Adrenal gland (tissue), 12 donors: ENCODE results near the gene FMN1. TPM values are rescaled to one million over a fixed set of nuclear protein-coding genes. Genes with fewer than 3 reads are reported as not detected.

Experiments
- DNase-seq, 7 donors: peaks; one replicate each; pipeline ENCODE4 v3.0.0-alpha.2; 2019 to 2020
- H3K27ac ChIP-seq, 5 donors: fragments of 200-600 bp; sonication (generic) in 4 of 5; 1 replicate in 3 of 5; 2 replicates in 2 of 5; pipeline versions ENCODE4 v1.5.1 to v1.8.0; 2016 to 2020; ENCODE audit warnings: mild to moderate bottlenecking in 1 of 5
- H3K27me3 ChIP-seq: fragments of 200-600 bp; 2 replicates; pipeline ENCODE4 v1.8.0; 2021
- H3K36me3 ChIP-seq, 2 donors: fragments of 200-600 bp; replicated peaks in 1 of 2; 1 replicate in 1 of 2; 2 replicates in 1 of 2; pipeline versions ENCODE4 v1.5.1 to v1.8.0; 2018 to 2022
- H3K4me1 ChIP-seq, 2 donors: fragments of 200-600 bp; replicated peaks in 1 of 2; 1 replicate in 1 of 2; 2 replicates in 1 of 2; pipeline versions ENCODE4 v1.5.1 to v1.8.0; 2018 to 2021
- H3K4me3 ChIP-seq, 4 donors: fragments of 200-600 bp; sonication (generic) in 3 of 4; one replicate each; pipeline ENCODE4 v1.5.1; 2016 to 2018
- H3K9me3 ChIP-seq, 3 donors: fragments of 200-600 bp; sonication (generic) in 1 of 3; replicated peaks in 1 of 3; 1 replicate in 2 of 3; 2 replicates in 1 of 3; pipeline versions ENCODE4 v1.5.1 to v1.8.0; 2016 to 2021
- CTCF ChIP-seq, 6 experiments: fragments of 450-650 bp in 4 of 6; fragments of 200-600 bp in 2 of 6; sonication (generic) in 1 of 6; IDR thresholded peaks; 1 replicate in 5 of 6; 2 replicates in 1 of 6; pipeline versions ENCODE4 v1.5.1 to v1.8.0; 2016 to 2021; ENCODE audit warnings: antibody characterized with exemption in 6 of 6, mild to moderate bottlenecking in 2 of 6, moderate library complexity in 1 of 6
- POLR2A ChIP-seq, 2 donors: fragments of 450-650 bp; IDR thresholded peaks; one replicate each; pipeline ENCODE4 v1.6.1; 2017; ENCODE audit warnings: antibody characterized with exemption in 2 of 2, mild to moderate bottlenecking in 2 of 2, moderate library complexity in 1 of 2
- WGBS, 4 donors: extraction: QIAGEN DNeasy Blood & Tissue Kit in 2 of 4; methylation state at CpG; one replicate each; pipeline versions ENCODE4 v1.1.5 to v1.1.7; 2013 to 2017; 5-methylcytosine and 5-hydroxymethylcytosine counted together
- intact Hi-C, 2 donors: fragments of 100-400 bp; cut with DNase I; formaldehyde crosslinking; loops; one replicate each; pipeline versions ENCODE4 v1.14.1 to v1.15.0; 2022 to 2023
- polyA plus RNA-seq, 3 donors: library from polyadenylated mRNA; stranded (reverse); fragments of 200-250 nt in 2 of 3; fragments of 350-450 nt in 1 of 3; fragmentation: Illumina TruSeq in 1 of 3; extraction: RNeasy Lipid Tissue Mini Kit (QIAGEN cat#74804) in 1 of 3; gene quantifications; one replicate each; pipeline ENCODE4 v1.2.3, GENCODE V29; 2013 to 2014
- total RNA-seq, 9 donors: library from RNA; depleted of rRNA in 4 of 9; stranded (reverse); fragments of >200 nt in 4 of 9; fragments of 120-200 nt in 1 of 9; fragmentation: NEBNext Ultra II Directional in 1 of 9; extraction: Animal tissue kit (Norgen Biotek cat#: 25700) in 1 of 9; gene quantifications; one replicate each; pipeline versions ENCODE4 v1.1.0 to v1.2.4, GENCODE V29; 2013 to 2023
- donor health status: healthy with polysubstance abuse.
- donor health status: Bipolar disorder and iron deficiency.
- donor health status: DM: yes; HTN: yes; CAD: no.
- donor health status: DM: no; HTN: no; CAD: no.
- donor health status: DM: no; HTN: no; CAD: no.
- donor health status: DM: yes; HTN: yes; CAD: no.

FMN1 gene
- total and polyA plus RNA-seq, 12 donors: 0.37 to 29.2 (median 11.4) TPM

GRCh38 chr15:33029109-33029652, 165.3 kb downstream of the FMN1 start:
- no peaks in the 10 kb centered on the region for H3K36me3 ChIP-seq
- intact Hi-C loops: no loop called here

DNA sequence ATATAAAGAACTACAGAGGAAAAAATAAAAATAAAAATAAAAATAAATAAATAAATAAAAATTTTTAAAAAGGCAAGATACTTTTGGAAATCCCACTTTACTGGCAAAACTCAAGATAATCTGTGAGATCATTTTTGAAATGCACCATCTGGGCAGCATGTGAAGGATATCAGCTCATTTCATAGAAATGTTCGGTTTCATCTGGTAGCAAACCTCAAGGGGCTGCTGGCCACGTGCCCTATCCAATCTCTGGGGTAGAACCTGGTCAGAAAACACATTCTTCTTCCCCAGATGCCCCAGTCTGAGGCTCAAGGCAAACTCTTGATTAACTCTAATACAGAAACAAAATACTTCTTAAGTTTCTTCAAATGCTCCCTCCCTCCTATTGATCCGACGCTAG, 166.0 kb downstream of the FMN1 start:
- 72 to 87% (median 77%) methylated on average over 4 of the region's 4 CpGs for WGBS, 4 donors
- intact Hi-C loops: no loop called here
- peaks cover 0 to 4% of the 10 kb centered on the region in 2 donors for H3K4me1 ChIP-seq
- TF ChIP-seq POLR2A (IDR thresholded peaks at IDR 0.05): no peak
- TF ChIP-seq CTCF (IDR thresholded peaks at IDR 0.05): no peak
- H3K4me3 ChIP-seq: no peak overlapping the region
- H3K27ac ChIP-seq: no peak overlapping the region
- H3K9me3 ChIP-seq: no peaks in the 10 kb centered on the region
- no peak for DNase-seq
- no peaks in the 10 kb centered on the region for H3K27me3 ChIP-seq
- H3K36me3 ChIP-seq: no peaks in the 10 kb centered on the region

More at GRCh38 chr15:33029109-33029652, 165.3 kb downstream of the FMN1 start:
- Histone ChIP-seq H3K27ac (no peak overlapping the region), H3K27me3 (no peaks in the 10 kb centered on the region), H3K9me3 (no peaks in the 10 kb centered on the region), H3K4me1 (peaks cover 0 to 4% of the 10 kb centered on the region in 2 donors), H3K4me3 (no peak overlapping the region)
- no peak for TF ChIP-seq CTCF (IDR thresholded peaks at IDR 0.05)
- DNase-seq: no peak
- WGBS, 4 donors: 54 to 66% (median 62%) methylated on average over 5 of the region's 5 CpGs

GRCh38 chr15:33027306-33028035, 167.0 kb downstream of the FMN1 start:
- Histone ChIP-seq H3K4me3 (no peak overlapping the region), H3K9me3 (no peaks in the 10 kb centered on the region), H3K27me3 (no peaks in the 10 kb centered on the region), H3K4me1 (peaks cover 0 to 4% of the 10 kb centered on the region in 2 donors), H3K27ac (no peak overlapping the region), H3K36me3 (no peaks in the 10 kb centered on the region)
- 71 to 79% (median 75%) methylated on average over 7 of the region's 7 CpGs for WGBS, 4 donors
- TF ChIP-seq POLR2A (IDR thresholded peaks at IDR 0.05) (no peak), CTCF (IDR thresholded peaks at IDR 0.05) (no peak)
- no peak for DNase-seq
- intact Hi-C loops: no loop called here

GRCh38 chr15:33026614-33027013, 167.9 kb downstream of the FMN1 start:
- H3K4me3 ChIP-seq: no peak overlapping the region
- H3K9me3 ChIP-seq: no peaks in the 10 kb centered on the region
- WGBS, 4 donors: 16 to 37% (median 25%) methylated on average over 2 of the region's 2 CpGs
- no peak for DNase-seq
- no peaks in the 10 kb centered on the region for H3K4me1 ChIP-seq
- H3K27me3 ChIP-seq: no peaks in the 10 kb centered on the region
- TF ChIP-seq CTCF (IDR thresholded peaks at IDR 0.05): no peak
- no peak overlapping the region for H3K27ac ChIP-seq
- intact Hi-C loops: no loop called here
- H3K36me3 ChIP-seq: no peaks in the 10 kb centered on the region
